H1 (cell line): ENCODE data around the gene HECTD1. TPM values are rescaled to one million over a fixed set of nuclear protein-coding genes. Genes with fewer than 3 reads are reported as not detected.

Source experiments
- CTCF ChIA-PET: fragments of 300-600 bp; sonication (Branson Sonifier 250); formaldehyde crosslinking; loops from one replicate; lab custom pipeline; 2021; ENCODE audit not compliant: partially characterized antibody; lab: Charles Lee
- POLR2A ChIA-PET: fragments of 300-600 bp; sonication (Branson Sonifier 250); formaldehyde crosslinking; loops from one replicate; lab custom pipeline; 2021; ENCODE audit warnings: inconsistent platforms; ENCODE audit not compliant: partially characterized antibody; lab: Charles Lee
- DNase-seq, 2 experiments: peaks; one replicate each; pipeline versions ENCODE4 v3.0.0 to v3.0.0-alpha.2; 2010 to 2022; ENCODE audit warnings: low spot score in 2 of 2, low read depth in 1 of 2, mixed read lengths in 1 of 2
- FAIRE-seq: peaks from 2 replicates; lab custom pipeline; 2011; peaks lifted over from hg19 to GRCh38; lab: Jason Lieb, UNC
- H2AFZ ChIP-seq: 2 replicates; pipeline ENCODE4 v1.8.1; 2012; ENCODE audit warnings: low read length, inconsistent platforms
- H2AK5ac ChIP-seq: 2 replicates; pipeline ENCODE4 v1.6.1; 2013; ENCODE audit warnings: low read depth, low read length
- H2BK120ac ChIP-seq: replicated peaks from 2 replicates; pipeline ENCODE3; 2013; ENCODE audit warnings: low read depth, low read length, inconsistent platforms
- H2BK12ac ChIP-seq: 2 replicates; pipeline ENCODE4 v1.6.1; 2013; ENCODE audit warnings: low read depth, low read length
- H2BK15ac ChIP-seq: 2 replicates; pipeline ENCODE4 v1.6.1; 2013; ENCODE audit warnings: low read length
- H2BK20ac ChIP-seq: 2 replicates; pipeline ENCODE4 v1.6.1; 2013; ENCODE audit warnings: low read length
- H2BK5ac ChIP-seq: 2 replicates; pipeline ENCODE4 v1.6.1; 2013; ENCODE audit warnings: low read depth, low read length
- H3K14ac ChIP-seq: 2 replicates; pipeline ENCODE4 v1.6.1; 2013; ENCODE audit warnings: inconsistent platforms; ENCODE audit not compliant: insufficient read length
- H3K18ac ChIP-seq: 2 replicates; pipeline ENCODE4 v1.6.1; 2013; ENCODE audit warnings: low read length; ENCODE audit errors: extremely low read depth
- H3K23ac ChIP-seq: 2 replicates; pipeline ENCODE4 v1.6.1; 2013; ENCODE audit warnings: inconsistent platforms; ENCODE audit not compliant: insufficient read length
- H3K23me2 ChIP-seq: 2 replicates; pipeline ENCODE4 v1.6.1; 2013; ENCODE audit warnings: low read depth, low read length
- H3K27ac ChIP-seq: 2 replicates; pipeline ENCODE4 v1.6.1; 2011; ENCODE audit warnings: low read depth, low read length, inconsistent platforms
- H3K27me3 ChIP-seq, 4 experiments: replicated peaks in 1 of 4; 1 replicate in 1 of 4; 2 replicates in 3 of 4; pipeline versions ENCODE4 v1.6.1 to v1.8.1; 2011 to 2013; ENCODE audit warnings: low read length in 3 of 4, mild to moderate bottlenecking in 3 of 4, inconsistent platforms in 2 of 4, mixed read lengths in 2 of 4, moderate library complexity in 1 of 4; ENCODE audit not compliant: control insufficient read depth in 3 of 4, insufficient read depth in 3 of 4; ENCODE audit errors: extremely low read depth in 1 of 4
- H3K36me3 ChIP-seq, 4 experiments: 2 replicates each; pipeline versions ENCODE4 v1.6.1 to v1.8.1; 2011 to 2013; ENCODE audit warnings: mild to moderate bottlenecking in 4 of 4, low read length in 3 of 4, moderate library complexity in 2 of 4, control low read depth in 1 of 4, inconsistent platforms in 1 of 4; ENCODE audit not compliant: insufficient read depth in 4 of 4, control insufficient read depth in 2 of 4
- H3K4ac ChIP-seq: replicated peaks from 2 replicates; pipeline ENCODE3; 2013; ENCODE audit warnings: low read length, low read depth, mixed read lengths, inconsistent platforms; ENCODE audit not compliant: insufficient read length
- H3K4me1 ChIP-seq, 4 experiments: replicated peaks in 1 of 4; 1 replicate in 1 of 4; 2 replicates in 3 of 4; pipeline versions ENCODE4 v1.6.1 to v1.8.1; 2011 to 2013; ENCODE audit warnings: low read length in 3 of 4, inconsistent platforms in 2 of 4, mixed read lengths in 1 of 4; ENCODE audit not compliant: insufficient read depth in 4 of 4, control insufficient read depth in 3 of 4
- H3K4me2 ChIP-seq, 2 experiments: 2 replicates each; pipeline versions ENCODE4 v1.6.1 to v1.8.1; 2011 to 2013; ENCODE audit warnings: low read depth in 2 of 2, low read length in 2 of 2, control low read depth in 1 of 2, inconsistent platforms in 1 of 2, mild to moderate bottlenecking in 1 of 2; ENCODE audit not compliant: insufficient read depth in 1 of 2
- H3K4me3 ChIP-seq, 4 experiments: fragments of 200-600, 300-600 bp in 1 of 4; sonication (generic), shearing (Covaris generic), sonication (Bioruptor Twin) in 1 of 4; 2 replicates each; pipeline versions ENCODE4 v1.5.1 to v1.8.1; 2011 to 2016; ENCODE audit warnings: low read length in 4 of 4, low read depth in 3 of 4, control low read depth in 2 of 4, inconsistent platforms in 2 of 4, mild to moderate bottlenecking in 2 of 4, mixed read lengths in 1 of 4, moderate library complexity in 1 of 4; ENCODE audit not compliant: insufficient read depth in 2 of 4; ENCODE audit errors: extremely low read depth in 1 of 4
- H3K56ac ChIP-seq: replicated peaks from 2 replicates; pipeline ENCODE3; 2013; ENCODE audit warnings: low read depth, mild to moderate bottlenecking, mixed read lengths, low read length, inconsistent platforms; ENCODE audit not compliant: insufficient read length
- H3K79me1 ChIP-seq: 2 replicates; pipeline ENCODE4 v1.6.1; 2013; ENCODE audit warnings: low read depth, low read length, control low read depth
- H3K79me2 ChIP-seq, 2 experiments: 2 replicates each; pipeline versions ENCODE4 v1.6.1 to v1.8.1; 2012 to 2013; ENCODE audit warnings: low read length in 2 of 2, mild to moderate bottlenecking in 2 of 2, inconsistent platforms in 1 of 2; ENCODE audit not compliant: insufficient read depth in 2 of 2, control insufficient read depth in 1 of 2
- H3K9ac ChIP-seq, 4 experiments: replicated peaks in 1 of 4; 1 replicate in 1 of 4; 2 replicates in 3 of 4; pipeline versions ENCODE4 v1.6.1 to v1.8.1; 2011 to 2013; ENCODE audit warnings: low read depth in 3 of 4, low read length in 3 of 4, control low read depth in 2 of 4, mild to moderate bottlenecking in 2 of 4, moderate library complexity in 2 of 4, inconsistent platforms in 1 of 4; ENCODE audit errors: extremely low read depth in 1 of 4
- H3K9me3 ChIP-seq, 2 experiments: 2 replicates each; pipeline versions ENCODE4 v1.6.1 to v1.8.1; 2012 to 2013; ENCODE audit warnings: mild to moderate bottlenecking in 2 of 2, moderate library complexity in 2 of 2, control low read depth in 1 of 2, inconsistent platforms in 1 of 2, low read depth in 1 of 2, low read length in 1 of 2, mixed read lengths in 1 of 2; ENCODE audit not compliant: insufficient read depth in 2 of 2
- H4K20me1 ChIP-seq, 2 experiments: replicated peaks in 1 of 2; 2 replicates each; pipeline versions ENCODE3 to v1.8.1; 2011 to 2013; ENCODE audit warnings: inconsistent platforms in 2 of 2, low read length in 2 of 2, mild to moderate bottlenecking in 1 of 2; ENCODE audit not compliant: insufficient read depth in 2 of 2, control insufficient read depth in 1 of 2
- H4K5ac ChIP-seq: 2 replicates; pipeline ENCODE4 v1.6.1; 2013; ENCODE audit warnings: low read length, low read depth, mixed read lengths, inconsistent platforms; ENCODE audit not compliant: insufficient read length
- H4K8ac ChIP-seq: 2 replicates; pipeline ENCODE4 v1.8.0; 2013; ENCODE audit warnings: mild to moderate bottlenecking, moderate library complexity, low read length, inconsistent platforms; ENCODE audit not compliant: insufficient read depth; ENCODE audit errors: extremely low read depth
- H4K91ac ChIP-seq: replicated peaks from 2 replicates; pipeline ENCODE3; 2013; ENCODE audit warnings: low read length, mixed read lengths, inconsistent platforms; ENCODE audit not compliant: insufficient read length
- CBX5 ChIP-seq: fragments of 300-800, 300-1000 bp; sonication (generic); IDR thresholded peaks from 2 replicates; pipeline ENCODE4 v1.7.1; 2016; ENCODE audit warnings: antibody characterized with exemption, low read length, low read depth
- CHD2 ChIP-seq: IDR thresholded peaks from 2 replicates; pipeline ENCODE4 v1.6.1; 2012; ENCODE audit warnings: low read length, improper control_type of control experiment
- CTBP2 ChIP-seq: IDR thresholded peaks from 2 replicates; pipeline ENCODE4 v1.7.0; 2011; ENCODE audit warnings: borderline replicate concordance, mild to moderate bottlenecking, moderate library complexity, mixed read lengths, low read length; ENCODE audit not compliant: insufficient read depth, insufficient read length
- KDM1A ChIP-seq: fragments of 200-600, 300-600 bp; sonication (generic); IDR thresholded peaks from 2 replicates; pipeline ENCODE4 v1.7.1; 2016; ENCODE audit warnings: mild to moderate bottlenecking, low read length, borderline replicate concordance
- PHF8 ChIP-seq: fragments of 200-600 bp; sonication (generic); conservative IDR thresholded peaks from 2 replicates; pipeline ENCODE4 v1.7.1; 2012; ENCODE audit warnings: low read depth, mild to moderate bottlenecking, inconsistent platforms, low read length, moderate library complexity
- POLR2A ChIP-seq, 2 experiments: IDR thresholded peaks; 1 replicate in 1 of 2; 2 replicates in 1 of 2; pipeline ENCODE4 v1.6.1; 2011; ENCODE audit warnings: low read depth in 2 of 2, low read length in 2 of 2, mild to moderate bottlenecking in 2 of 2; ENCODE audit errors: control extremely low read depth in 1 of 2
- POLR2AphosphoS5 ChIP-seq: IDR thresholded peaks from 2 replicates; pipeline ENCODE4 v1.6.1; 2011; ENCODE audit warnings: low read depth, low read length
- SAP30 ChIP-seq: fragments of 300-600 bp; sonication (generic); IDR thresholded peaks from 2 replicates; pipeline ENCODE4 v1.7.1; 2012; ENCODE audit warnings: low read length, moderate library complexity, mild to moderate bottlenecking, inconsistent platforms; ENCODE audit not compliant: insufficient read depth, insufficient replicate concordance
- SP2 ChIP-seq: IDR thresholded peaks from 2 replicates; pipeline ENCODE4 v1.6.1; 2012; ENCODE audit warnings: mild to moderate bottlenecking, low read length, inconsistent platforms
- ZNF274 ChIP-seq: IDR thresholded peaks from 2 replicates; pipeline ENCODE4 v1.7.0; 2012; ENCODE audit warnings: low read length, borderline replicate concordance; ENCODE audit errors: extremely low read depth
- WGBS, 2 experiments: shearing (Covaris generic) in 1 of 2; methylation state at CpG; one replicate each; pipeline versions ENCODE4 v1.1.6 to v1.1.7; 2013 to 2015; ENCODE audit warnings: low lambda C conversion rate in 2 of 2, mixed read lengths in 2 of 2, inconsistent platforms in 1 of 2, low coverage in 1 of 2, missing lambda C conversion rate in 1 of 2; ENCODE audit not compliant: insufficient replicate concordance in 2 of 2, insufficient coverage in 1 of 2, insufficient read length in 1 of 2; ENCODE audit errors: extremely low coverage in 1 of 2, missing lambda C conversion rate in 1 of 2; 5-methylcytosine and 5-hydroxymethylcytosine counted together
- polyA plus RNA-seq, 7 experiments: library from polyadenylated mRNA; depleted of rRNA in 3 of 7; stranded (reverse) in 5 of 7; unstranded in 2 of 7; fragments of >200 nt in 5 of 7; fragments of 200-250 nt in 2 of 7; gene quantifications; 1 replicate in 5 of 7; 2 replicates in 1 of 7; 4 replicates in 1 of 7; pipeline versions ENCODE4 v1.2.1 to v1.2.3, GENCODE V29; 2011 to 2013; ENCODE audit warnings: missing spikeins in 2 of 7, mixed read lengths in 2 of 7
- total RNA-seq: library from RNA; stranded (reverse); fragmentation: NEBNext Ultra II Directional; extraction: Animal tissue kit (Norgen Biotek cat#: 25700); gene quantifications from 2 replicates; pipeline ENCODE4 v1.2.1, GENCODE V29; 2021

Gene HECTD1
- total and polyA plus RNA-seq, 2 of the 8 experiments (the other 6 are each of a cell fraction or from before 2014, with no cell fraction given) = 44.7 to 105 TPM

GRCh38 chr14:31057035-31057434 is 150.6 kb downstream of the HECTD1 start:
- no peak overlapping the region for H2AFZ ChIP-seq
- no peak overlapping the region for H3K27ac ChIP-seq
- no peak overlapping the region for H3K4me2 ChIP-seq
- no peak overlapping the region for H3K9ac ChIP-seq
- no peak overlapping the region for H3K14ac ChIP-seq
- no peak overlapping the region for H3K4ac ChIP-seq
- H3K36me3 ChIP-seq = no peaks in the 10 kb centered on the region
- WGBS, 2 experiments = 78% methylated on average over 1 of the region's 1 CpG; no CpG with 5 or more reads in 1 of the 2 experiments
- no peak overlapping the region for H3K18ac ChIP-seq
- H2AK5ac ChIP-seq = no peak overlapping the region
- H4K5ac ChIP-seq = no peak overlapping the region
- DNase-seq (no peak), FAIRE-seq (no peak)
- CTCF ChIA-PET = interaction anchor here (0.9 to 2.4 kb wide), 4 partner anchors 10 to 27 kb away, joined by 3 to 9 read pairs (median 6); no protein-coding TSS in a partner anchor
- H4K91ac ChIP-seq = no peak overlapping the region
- peaks cover 2% of the 10 kb centered on the region; the same call in 1 of the 2 replicates for H3K23me2 ChIP-seq
- H2BK20ac ChIP-seq = no peak overlapping the region
- H3K79me1 ChIP-seq = no peaks in the 10 kb centered on the region
- H2BK120ac ChIP-seq = no peak overlapping the region
- no peak overlapping the region for H2BK5ac ChIP-seq
- no peak overlapping the region for H2BK15ac ChIP-seq
- H4K8ac ChIP-seq = no peak overlapping the region
- H3K56ac ChIP-seq = no peak overlapping the region
- H3K27me3 ChIP-seq = no peaks in the 10 kb centered on the region
- H4K20me1 ChIP-seq = no peaks in the 10 kb centered on the region
- TF ChIP-seq KDM1A (no peak), POLR2A (IDR thresholded peaks at IDR 0.05; ENCODE audit: control extremely low read depth in 1 of 2, low read depth in 2 of 2, low read length in 2 of 2) (no peak), POLR2AphosphoS5 (no peak), PHF8 (no peak), CBX5 (no peak), SAP30 (no peak), CTBP2 (no peak), ZNF274 (no peak), SP2 (no peak), CHD2 (no peak)
- TF ChIP-seq, all 59 proteins: peak for 0
- Histone ChIP-seq H3K9me3 (no peaks in the 10 kb centered on the region), H3K79me2 (no peaks in the 10 kb centered on the region; a peak in 1 of 4 replicates), H3K23ac (no peak overlapping the region), H2BK12ac (no peak overlapping the region), H3K4me3 (no peak overlapping the region), H3K4me1 (peaks cover 4 to 8% (median 5%) of the 10 kb centered on the region in 4 experiments; a peak in 5 of 7 replicates)
- POLR2A ChIA-PET = interaction anchor here (1.3 kb wide), 1 partner anchor 30 kb away, joined by 7 read pairs; the partner anchor contains the start of gene STRN3
